ENCODE data around the gene PRXL2C.

- TF ChIP-seq CTCF (IDR thresholded peaks at IDR 0.05) (no peak), POLR2A (IDR thresholded peaks at IDR 0.05) (no peak), POLR2AphosphoS5 (IDR thresholded peaks at IDR 0.05) (no peak)
These were observed 38.2 kb downstream of the PRXL2C start for GRCh38 chr9:96616817-96617438.

Data from prostate gland (tissue), 2 donors.